ENCODE measurements around the gene PLAC9.

The PLAC9 gene

DNA sequence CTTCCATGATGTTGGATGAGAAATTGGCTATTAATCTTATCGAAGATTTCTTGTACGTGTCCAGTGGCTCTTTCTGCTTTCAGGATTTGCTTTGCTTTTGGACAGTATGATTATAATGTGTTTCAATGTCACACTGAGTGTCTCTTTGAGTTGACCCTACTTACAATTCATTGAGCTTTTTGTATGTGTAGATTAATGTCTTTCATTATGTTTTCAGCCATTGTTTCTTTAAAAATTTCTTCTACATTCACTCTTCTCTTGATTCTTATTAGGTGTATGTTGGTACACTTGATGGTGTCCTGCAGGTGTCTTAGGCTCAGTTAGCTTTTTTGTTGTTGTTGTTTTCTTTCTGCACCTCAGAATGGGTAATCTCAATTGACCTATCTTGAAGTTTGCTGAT lies 16.6 kb downstream of the PLAC9 start:
- H3K23ac ChIP-seq (ENCODE audit: low read depth, low read length, poor library complexity) = no peak overlapping the region
- no peak overlapping the region for H2BK12ac ChIP-seq (ENCODE audit: low read length)
- H3K14ac ChIP-seq (ENCODE audit: low read length) = no peak overlapping the region
- no peak for DNase-seq (ENCODE audit: low spot score)
- H2BK5ac ChIP-seq (ENCODE audit: low read length) = no peak overlapping the region
- H3K18ac ChIP-seq (ENCODE audit: low read length) = no peak overlapping the region
- H3K4me2 ChIP-seq (ENCODE audit: insufficient read depth, low read length, poor library complexity, severe bottlenecking) = no peak overlapping the region
- H2BK120ac ChIP-seq (ENCODE audit: low read depth, low read length) = no peak overlapping the region
- H3K4me3 ChIP-seq (ENCODE audit: low read length in 2 of 2) = no peak overlapping the region
- H3K4ac ChIP-seq (ENCODE audit: low read length) = no peak overlapping the region
- no peaks in the 10 kb centered on the region for H3K79me1 ChIP-seq (ENCODE audit: low read depth, low read length)
- H2AFZ ChIP-seq (ENCODE audit: low read length) = no peak overlapping the region
- H3K9ac ChIP-seq (ENCODE audit: low read depth, low read length, poor library complexity) = no peak overlapping the region
- no peaks in the 10 kb centered on the region for H3K9me3 ChIP-seq (replicated peaks in 1 of 2; ENCODE audit: control insufficient read depth in 2 of 2, insufficient read depth in 1 of 2, low read depth in 1 of 2, low read length in 2 of 2)
- no peaks in the 10 kb centered on the region for H3K27me3 ChIP-seq (ENCODE audit: control insufficient read depth in 3 of 3, insufficient read depth in 3 of 3, low read depth in 1 of 3, low read length in 3 of 3)
- H4K8ac ChIP-seq (ENCODE audit: low read depth, low read length) = no peak overlapping the region
- H3K36me3 ChIP-seq (replicated peaks in 1 of 2; ENCODE audit: control insufficient read depth in 2 of 2, insufficient read depth in 2 of 2, low read length in 2 of 2) = no peaks in the 10 kb centered on the region
- no CpG with 5 or more reads among the region's 2 CpGs for WGBS, 2 donors (ENCODE audit: extremely low coverage in 2 of 2, insufficient read length in 2 of 2, insufficient replicate concordance in 1 of 2)
- no peak overlapping the region for H2AK5ac ChIP-seq (ENCODE audit: low read depth, low read length)
- H4K91ac ChIP-seq (ENCODE audit: low read depth, low read length, poor library complexity) = no peak overlapping the region
- no peak overlapping the region for H2BK15ac ChIP-seq (ENCODE audit: low read length)
- H3K27ac ChIP-seq (replicated peaks; ENCODE audit: low read length) = no peak overlapping the region
- H3K4me1 ChIP-seq (ENCODE audit: control insufficient read depth in 2 of 2, insufficient read depth in 1 of 2, low read depth in 1 of 2, low read length in 2 of 2) = no peaks in the 10 kb centered on the region

DNA sequence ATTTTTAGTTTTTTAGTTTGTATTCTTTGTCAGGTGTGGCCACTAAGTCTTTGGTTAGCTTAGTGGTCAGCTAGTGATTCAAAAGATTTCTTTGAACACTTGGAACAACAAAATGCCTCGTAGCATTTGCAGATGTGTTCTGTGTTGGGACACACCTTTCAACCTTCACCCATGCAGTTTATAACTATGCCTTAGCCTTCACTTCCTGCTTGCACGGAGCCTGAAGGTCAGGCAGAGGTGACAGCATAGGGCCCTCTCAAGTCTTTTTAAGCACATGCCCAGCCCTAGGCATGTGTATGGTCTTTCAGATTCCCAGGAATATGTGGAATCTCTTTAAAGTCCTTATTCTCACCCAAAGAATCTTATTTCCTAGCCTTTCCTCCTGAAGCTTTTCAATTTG lies 17.6 kb downstream of the PLAC9 start:
- Histone ChIP-seq H2BK120ac (ENCODE audit: low read depth, low read length) (no peak overlapping the region), H3K4me1 (ENCODE audit: control insufficient read depth in 2 of 2, insufficient read depth in 1 of 2, low read depth in 1 of 2, low read length in 2 of 2) (peaks cover 0 to 2% of the 10 kb centered on the region in 2 donors), H2AFZ (ENCODE audit: low read length) (no peak overlapping the region), H2BK15ac (ENCODE audit: low read length) (no peak overlapping the region), H3K18ac (ENCODE audit: low read length) (no peak overlapping the region), H3K9ac (ENCODE audit: low read depth, low read length, poor library complexity) (no peak overlapping the region), H3K27ac (replicated peaks; ENCODE audit: low read length) (no peak overlapping the region), H4K91ac (ENCODE audit: low read depth, low read length, poor library complexity) (no peak overlapping the region), H2BK12ac (ENCODE audit: low read length) (no peak overlapping the region), H3K36me3 (replicated peaks in 1 of 2; ENCODE audit: control insufficient read depth in 2 of 2, insufficient read depth in 2 of 2, low read length in 2 of 2) (no peaks in the 10 kb centered on the region), H2BK5ac (ENCODE audit: low read length) (no peak overlapping the region), H4K8ac (ENCODE audit: low read depth, low read length) (no peak overlapping the region), H2AK5ac (ENCODE audit: low read depth, low read length) (no peak overlapping the region), H3K79me1 (ENCODE audit: low read depth, low read length) (no peaks in the 10 kb centered on the region), H3K27me3 (ENCODE audit: control insufficient read depth in 3 of 3, insufficient read depth in 3 of 3, low read depth in 1 of 3, low read length in 3 of 3) (no peaks in the 10 kb centered on the region), H3K9me3 (replicated peaks in 1 of 2; ENCODE audit: control insufficient read depth in 2 of 2, insufficient read depth in 1 of 2, low read depth in 1 of 2, low read length in 2 of 2) (no peaks in the 10 kb centered on the region), H3K4me2 (ENCODE audit: insufficient read depth, low read length, poor library complexity, severe bottlenecking) (no peak overlapping the region), H3K4ac (ENCODE audit: low read length) (no peak overlapping the region), H3K14ac (ENCODE audit: low read length) (no peak overlapping the region), H3K23ac (ENCODE audit: low read depth, low read length, poor library complexity) (no peak overlapping the region), H3K4me3 (ENCODE audit: low read length in 2 of 2) (no peak overlapping the region)
- no CpG with 5 or more reads among the region's 2 CpGs for WGBS, 2 donors (ENCODE audit: extremely low coverage in 2 of 2, insufficient read length in 2 of 2, insufficient replicate concordance in 1 of 2)
- no peak for DNase-seq (ENCODE audit: low spot score)

DNA sequence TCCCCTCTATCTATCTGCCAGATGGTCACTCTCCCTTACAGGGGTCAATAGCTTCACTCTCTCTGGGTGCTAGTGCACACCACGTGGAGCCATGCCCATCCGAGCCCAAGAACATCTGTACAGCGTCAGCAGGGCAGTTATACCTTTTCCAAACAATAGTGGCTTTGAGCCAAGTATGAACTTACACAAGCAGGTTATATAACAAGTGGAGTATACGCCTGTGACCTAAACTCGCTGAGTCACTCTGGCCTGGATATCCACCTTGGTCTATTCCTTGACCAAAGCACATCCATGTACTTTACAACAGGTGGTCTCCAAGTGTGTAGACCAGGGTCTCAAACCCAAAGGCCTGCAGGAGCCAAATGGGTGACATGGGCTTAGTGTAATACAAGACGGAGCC lies 20.3 kb downstream of the PLAC9 start:
- no peak overlapping the region for H3K18ac ChIP-seq (ENCODE audit: low read length)
- no peak overlapping the region for H3K4me2 ChIP-seq (ENCODE audit: insufficient read depth, low read length, poor library complexity, severe bottlenecking)
- WGBS, 2 donors (ENCODE audit: extremely low coverage in 2 of 2, insufficient read length in 2 of 2, insufficient replicate concordance in 1 of 2) = no CpG with 5 or more reads among the region's 6 CpGs
- no peak overlapping the region for H3K27ac ChIP-seq (replicated peaks; ENCODE audit: low read length)
- no peaks in the 10 kb centered on the region for H3K36me3 ChIP-seq (replicated peaks in 1 of 2; ENCODE audit: control insufficient read depth in 2 of 2, insufficient read depth in 2 of 2, low read length in 2 of 2)
- no peak overlapping the region for H2BK12ac ChIP-seq (ENCODE audit: low read length)
- no peaks in the 10 kb centered on the region for H3K79me1 ChIP-seq (ENCODE audit: low read depth, low read length)
- peak overlapping the region; percentile 9 for H3K9ac ChIP-seq (ENCODE audit: low read depth, low read length, poor library complexity)
- H3K4ac ChIP-seq (ENCODE audit: low read length) = no peak overlapping the region
- no peak overlapping the region for H3K4me3 ChIP-seq (ENCODE audit: low read length in 2 of 2)
- no peak overlapping the region for H2AFZ ChIP-seq (ENCODE audit: low read length)
- no peak overlapping the region for H3K23ac ChIP-seq (ENCODE audit: low read depth, low read length, poor library complexity)
- no peak overlapping the region for H4K91ac ChIP-seq (ENCODE audit: low read depth, low read length, poor library complexity)
- H3K4me1 ChIP-seq (ENCODE audit: control insufficient read depth in 2 of 2, insufficient read depth in 1 of 2, low read depth in 1 of 2, low read length in 2 of 2) = peaks cover 0 to 4% of the 10 kb centered on the region in 2 donors
- H2BK15ac ChIP-seq (ENCODE audit: low read length) = no peak overlapping the region
- H3K14ac ChIP-seq (ENCODE audit: low read length) = no peak overlapping the region
- H2AK5ac ChIP-seq (ENCODE audit: low read depth, low read length) = no peak overlapping the region
- peak overlapping the region; percentile 83 for H4K8ac ChIP-seq (ENCODE audit: low read depth, low read length)
- no peaks in the 10 kb centered on the region for H3K9me3 ChIP-seq (replicated peaks in 1 of 2; ENCODE audit: control insufficient read depth in 2 of 2, insufficient read depth in 1 of 2, low read depth in 1 of 2, low read length in 2 of 2)
- H3K27me3 ChIP-seq (ENCODE audit: control insufficient read depth in 3 of 3, insufficient read depth in 3 of 3, low read depth in 1 of 3, low read length in 3 of 3) = no peaks in the 10 kb centered on the region
- no peak for DNase-seq (ENCODE audit: low spot score)
- no peak overlapping the region for H2BK120ac ChIP-seq (ENCODE audit: low read depth, low read length)
- H2BK5ac ChIP-seq (ENCODE audit: low read length) = no peak overlapping the region

DNA sequence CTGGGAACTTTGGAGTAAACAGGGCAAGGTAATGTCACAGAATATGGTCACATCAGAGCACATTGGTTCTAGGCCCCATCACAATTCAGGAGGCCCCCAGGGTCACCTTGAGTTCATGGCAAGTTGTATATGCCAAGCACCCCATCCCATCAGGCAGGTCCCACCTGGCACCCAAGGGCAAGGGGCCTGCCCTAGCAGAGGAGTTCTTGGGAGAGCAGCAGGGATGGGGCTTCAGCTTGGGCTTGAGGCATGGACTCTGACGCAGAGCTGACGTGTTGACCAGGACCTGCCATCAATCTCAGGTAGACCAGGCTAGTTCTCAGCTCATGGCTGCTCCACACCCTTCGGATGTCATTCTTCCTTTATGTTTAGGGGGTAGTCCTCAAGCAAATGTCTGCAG lies 20.9 kb downstream of the PLAC9 start:
- no CpG with 5 or more reads among the region's 3 CpGs for WGBS, 2 donors (ENCODE audit: extremely low coverage in 2 of 2, insufficient read length in 2 of 2, insufficient replicate concordance in 1 of 2)
- DNase-seq (ENCODE audit: low spot score) = no peak
- Histone ChIP-seq H3K27me3 (ENCODE audit: control insufficient read depth in 3 of 3, insufficient read depth in 3 of 3, low read depth in 1 of 3, low read length in 3 of 3) (no peaks in the 10 kb centered on the region), H3K4me2 (ENCODE audit: insufficient read depth, low read length, poor library complexity, severe bottlenecking) (no peak overlapping the region), H3K4me3 (ENCODE audit: low read length in 2 of 2) (no peak overlapping the region), H4K8ac (ENCODE audit: low read depth, low read length) (no peak overlapping the region), H2BK120ac (ENCODE audit: low read depth, low read length) (no peak overlapping the region), H3K27ac (replicated peaks; ENCODE audit: low read length) (no peak overlapping the region), H3K79me1 (ENCODE audit: low read depth, low read length) (no peaks in the 10 kb centered on the region), H2AK5ac (ENCODE audit: low read depth, low read length) (no peak overlapping the region), H4K91ac (ENCODE audit: low read depth, low read length, poor library complexity) (no peak overlapping the region), H3K18ac (ENCODE audit: low read length) (peak overlapping the region; percentile 3), H3K14ac (ENCODE audit: low read length) (no peak overlapping the region), H3K4ac (ENCODE audit: low read length) (no peak overlapping the region), H2BK12ac (ENCODE audit: low read length) (no peak overlapping the region), H3K23ac (ENCODE audit: low read depth, low read length, poor library complexity) (no peak overlapping the region), H2BK15ac (ENCODE audit: low read length) (no peak overlapping the region), H3K9ac (ENCODE audit: low read depth, low read length, poor library complexity) (no peak overlapping the region), H2AFZ (ENCODE audit: low read length) (no peak overlapping the region), H2BK5ac (ENCODE audit: low read length) (no peak overlapping the region), H3K4me1 (ENCODE audit: control insufficient read depth in 2 of 2, insufficient read depth in 1 of 2, low read depth in 1 of 2, low read length in 2 of 2) (peaks cover 2 to 4% of the 10 kb centered on the region in 2 donors), H3K36me3 (replicated peaks in 1 of 2; ENCODE audit: control insufficient read depth in 2 of 2, insufficient read depth in 2 of 2, low read length in 2 of 2) (no peaks in the 10 kb centered on the region), H3K9me3 (replicated peaks in 1 of 2; ENCODE audit: control insufficient read depth in 2 of 2, insufficient read depth in 1 of 2, low read depth in 1 of 2, low read length in 2 of 2) (no peaks in the 10 kb centered on the region)

Data from neuronal stem cell (in vitro differentiated cells).